HepG2 (cell line): ENCODE data around the gene STK10.

Source experiments
- ATF1 ChIP-seq: IDR thresholded peaks from 2 replicates; pipeline ENCODE4 v1.6.1; 2016; ENCODE audit warnings: mild to moderate bottlenecking, control low read depth
- CTCF ChIP-seq: sonication (generic); formaldehyde crosslinking; IDR thresholded peaks from 2 replicates; pipeline ENCODE4 v1.5.0; 2020; ENCODE audit warnings: mild to moderate bottlenecking, missing genetic modification reagents, moderate library complexity
- FOSL2 ChIP-seq: sonication (generic); formaldehyde crosslinking; IDR thresholded peaks from 2 replicates; pipeline ENCODE4 v1.4.0; 2020; ENCODE audit warnings: missing genetic modification reagents
- HINFP ChIP-seq: sonication (generic); formaldehyde crosslinking; IDR thresholded peaks from 2 replicates; pipeline ENCODE4 v1.4.0; 2020; ENCODE audit warnings: low read depth, mild to moderate bottlenecking, missing genetic modification reagents
- MAZ ChIP-seq, 2 experiments: sonication (generic) in 1 of 2; formaldehyde crosslinking in 1 of 2; IDR thresholded peaks; 2 replicates each; pipeline versions ENCODE4 v1.5.0 to v1.6.1; 2012 to 2020; ENCODE audit warnings: low read depth in 2 of 2, mild to moderate bottlenecking in 2 of 2, borderline replicate concordance in 1 of 2, improper control_type of control experiment in 1 of 2, low read length in 1 of 2, missing genetic modification reagents in 1 of 2, moderate library complexity in 1 of 2
- MTF2 ChIP-seq: sonication (generic); formaldehyde crosslinking; IDR thresholded peaks from 2 replicates; pipeline ENCODE4 v1.5.0; 2020; ENCODE audit warnings: missing genetic modification reagents, borderline replicate concordance
- POLR2AphosphoS2 ChIP-seq: IDR thresholded peaks from 2 replicates; pipeline ENCODE4 v1.6.1; 2011; ENCODE audit warnings: low read depth, low read length, improper control_type of control experiment
- SRY ChIP-seq: sonication (generic); formaldehyde crosslinking; IDR thresholded peaks from 2 replicates; pipeline ENCODE4 v1.8.0; 2022; ENCODE audit warnings: mild to moderate bottlenecking, missing genetic modification reagents
- TBL1XR1 ChIP-seq: fragments of 150-350 bp; IDR thresholded peaks from 2 replicates; pipeline ENCODE4 v1.6.1; 2014; ENCODE audit warnings: borderline replicate concordance, low read length; ENCODE audit not compliant: partially characterized antibody
- ZNF850 ChIP-seq: sonication (generic); formaldehyde crosslinking; conservative IDR thresholded peaks from 2 replicates; pipeline ENCODE4 v1.9.0; 2021; ENCODE audit warnings: mild to moderate bottlenecking, missing genetic modification reagents

GRCh38 chr5:172042183-172042582 is 145.8 kb downstream of the STK10 start:
- TF ChIP-seq HINFP (CRISPR knock-in tag): no peak
- no peak for TF ChIP-seq CTCF (CRISPR knock-in tag)
- no peak for TF ChIP-seq POLR2AphosphoS2
- no peak for TF ChIP-seq ZNF850 (CRISPR knock-in tag)
- TF ChIP-seq ATF1 (CRISPR knock-in tag): no peak
- no peak for TF ChIP-seq MAZ (IDR thresholded peaks at IDR 0.05; ENCODE audit: borderline replicate concordance, low read depth, low read length)
- TF ChIP-seq MAZ (CRISPR knock-in tag; IDR thresholded peaks at IDR 0.05; ENCODE audit: low read depth): no peak
- TF ChIP-seq SRY (CRISPR knock-in tag): no peak
- TF ChIP-seq MTF2 (CRISPR knock-in tag): no peak
- no peak for TF ChIP-seq TBL1XR1
- TF ChIP-seq FOSL2 (CRISPR knock-in tag): no peak
